Endothelial cell of umbilical vein (primary cell): ENCODE results near the gene TEX9.

Source experiments
- EZH2 ChIP-seq: IDR thresholded peaks from 2 replicates; pipeline ENCODE4 v1.6.1; 2012; ENCODE audit warnings: borderline replicate concordance, low read depth, mild to moderate bottlenecking, moderate library complexity, low read length, inconsistent platforms; ENCODE audit not compliant: severe bottlenecking
- FOS ChIP-seq: IDR thresholded peaks from 2 replicates; pipeline ENCODE4 v1.6.1; 2011; ENCODE audit warnings: mild to moderate bottlenecking, low read length, moderate library complexity, borderline replicate concordance; ENCODE audit not compliant: insufficient read depth
- JUN ChIP-seq: IDR thresholded peaks from 2 replicates; pipeline ENCODE4 v1.6.1; 2011; ENCODE audit warnings: borderline replicate concordance, low read depth; ENCODE audit not compliant: insufficient read length, insufficient read depth
- POLR2A ChIP-seq: IDR thresholded peaks from 2 replicates; pipeline ENCODE4 v1.6.1; 2012; ENCODE audit warnings: low read depth, mild to moderate bottlenecking, control low read depth, low read length
- POLR2AphosphoS5 ChIP-seq: IDR thresholded peaks from 2 replicates; pipeline ENCODE4 v1.6.1; 2012; ENCODE audit warnings: low read depth, mild to moderate bottlenecking, control low read depth, low read length, moderate library complexity; ENCODE audit not compliant: insufficient read depth
- TF ChIP-seq, protein P1 (sequence below), 2 donors: IDR thresholded peaks; 1 replicate in 1 of 2; 2 replicates in 1 of 2; pipeline ENCODE4 v1.5.1; 2011; ENCODE audit warnings: low read length in 2 of 2, mild to moderate bottlenecking in 2 of 2, moderate library complexity in 2 of 2, control low read depth in 1 of 2, inconsistent platforms in 1 of 2, low read depth in 1 of 2; ENCODE audit not compliant: insufficient read depth in 1 of 2; ENCODE audit errors: extremely low read depth in 1 of 2
- TF ChIP-seq, protein P2 (sequence below): IDR thresholded peaks from 2 replicates; pipeline ENCODE4 v1.6.1; 2011; ENCODE audit not compliant: insufficient read depth, insufficient read length

DNA sequence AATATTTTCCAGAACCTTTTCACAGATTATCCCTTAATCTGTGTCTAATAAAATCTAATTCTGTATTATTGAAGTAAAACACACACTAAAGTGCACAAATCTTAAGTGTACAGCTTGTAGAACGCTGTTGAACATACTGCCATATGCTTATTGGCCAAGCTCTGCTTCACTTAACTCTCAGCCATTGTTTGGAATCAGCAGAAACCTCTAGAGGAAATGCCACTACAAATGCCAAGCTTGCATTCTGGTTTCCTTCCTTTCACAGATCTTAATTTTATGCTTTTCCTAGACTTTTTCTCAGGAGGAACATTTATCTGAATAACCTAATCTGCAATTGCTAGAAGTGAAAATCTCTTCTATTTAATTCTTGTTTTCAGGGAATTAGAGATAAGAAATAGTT is 89.6 kb downstream of the TEX9 start:
- TF ChIP-seq, protein P1, sequence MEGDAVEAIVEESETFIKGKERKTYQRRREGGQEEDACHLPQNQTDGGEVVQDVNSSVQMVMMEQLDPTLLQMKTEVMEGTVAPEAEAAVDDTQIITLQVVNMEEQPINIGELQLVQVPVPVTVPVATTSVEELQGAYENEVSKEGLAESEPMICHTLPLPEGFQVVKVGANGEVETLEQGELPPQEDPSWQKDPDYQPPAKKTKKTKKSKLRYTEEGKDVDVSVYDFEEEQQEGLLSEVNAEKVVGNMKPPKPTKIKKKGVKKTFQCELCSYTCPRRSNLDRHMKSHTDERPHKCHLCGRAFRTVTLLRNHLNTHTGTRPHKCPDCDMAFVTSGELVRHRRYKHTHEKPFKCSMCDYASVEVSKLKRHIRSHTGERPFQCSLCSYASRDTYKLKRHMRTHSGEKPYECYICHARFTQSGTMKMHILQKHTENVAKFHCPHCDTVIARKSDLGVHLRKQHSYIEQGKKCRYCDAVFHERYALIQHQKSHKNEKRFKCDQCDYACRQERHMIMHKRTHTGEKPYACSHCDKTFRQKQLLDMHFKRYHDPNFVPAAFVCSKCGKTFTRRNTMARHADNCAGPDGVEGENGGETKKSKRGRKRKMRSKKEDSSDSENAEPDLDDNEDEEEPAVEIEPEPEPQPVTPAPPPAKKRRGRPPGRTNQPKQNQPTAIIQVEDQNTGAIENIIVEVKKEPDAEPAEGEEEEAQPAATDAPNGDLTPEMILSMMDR (IDR thresholded peaks at IDR 0.05; ENCODE audit: extremely low read depth in 1 of 2, insufficient read depth in 1 of 2, low read depth in 1 of 2, low read length in 2 of 2) = no peak
- TF ChIP-seq POLR2A (no peak), FOS (no peak), POLR2AphosphoS5 (no peak), JUN (no peak), EZH2 (no peak)
- TF ChIP-seq, protein P2, sequence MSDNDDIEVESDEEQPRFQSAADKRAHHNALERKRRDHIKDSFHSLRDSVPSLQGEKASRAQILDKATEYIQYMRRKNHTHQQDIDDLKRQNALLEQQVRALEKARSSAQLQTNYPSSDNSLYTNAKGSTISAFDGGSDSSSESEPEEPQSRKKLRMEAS = no peak
